HPDE6-E6E7 (cell line): ENCODE results near the gene CD2BP2.
"Not testable (repeated sequence)": the region's sequence is repeated elsewhere in the genome, so short reads cannot be mapped to it uniquely, and the experiment has no call there.

Experiments used
- DNase-seq: peaks from one replicate; pipeline ENCODE4 v3.0.0; 2011; ENCODE audit warnings: missing footprints; ENCODE audit errors: extremely low spot score

The CD2BP2 gene

GRCh38 chr16:30342751-30343490 lies 12.2 kb downstream of the CD2BP2 start:
- no peak for DNase-seq

GRCh38 chr16:30341971-30342370 lies 13.1 kb downstream of the CD2BP2 start:
- DNase-seq, result not testable (repeated sequence)

GRCh38 chr16:30340621-30341020 lies 14.5 kb downstream of the CD2BP2 start:
- DNase-seq, result no peak

- DNase-seq, result not testable (repeated sequence)
Observed at GRCh38 chr16:30338715-30339114, 16.4 kb downstream of the CD2BP2 start.

GRCh38 chr16:30337964-30338357 lies 17.1 kb downstream of the CD2BP2 start:
- DNase-seq, result not testable (repeated sequence)

- no peak for DNase-seq
Observed at GRCh38 chr16:30335598-30336474, 19.3 kb downstream of the CD2BP2 start.

- DNase-seq, result not testable (repeated sequence)
Observed at GRCh38 chr16:30335028-30335597, 20.0 kb downstream of the CD2BP2 start.

GRCh38 chr16:30334473-30334989 lies 20.6 kb downstream of the CD2BP2 start:
- not testable (repeated sequence) for DNase-seq

- not testable (repeated sequence) for DNase-seq
Observed at GRCh38 chr16:30324220-30324619, 30.9 kb downstream of the CD2BP2 start.

GRCh38 chr16:30318647-30319046 lies 36.5 kb downstream of the CD2BP2 start:
- DNase-seq, result not testable (repeated sequence)

- DNase-seq, result not testable (repeated sequence)
Observed at GRCh38 chr16:30310937-30311336, 44.2 kb downstream of the CD2BP2 start.

GRCh38 chr16:30309255-30309654 lies 45.9 kb downstream of the CD2BP2 start:
- not testable (repeated sequence) for DNase-seq
